ENCODE data around the gene UST. TPM values are rescaled to one million over a fixed set of nuclear protein-coding genes. Genes with fewer than 3 reads are reported as not detected.

UST gene
- total RNA-seq, 2 donors from 2014 or later: 15.3 to 16.3 TPM

GRCh38 chr6:148825492-148825891 lies 78.7 kb downstream of the UST start:
- H3K36me3 Mint-ChIP-seq (ENCODE audit: low read depth): peaks cover 9% of the 10 kb centered on the region
- H3K9ac ChIP-seq (ENCODE audit: extremely low read depth, low read length, poor library complexity, severe bottlenecking): no peak overlapping the region
- no peak for DNase-seq
- no peak overlapping the region for H3K4me3 ChIP-seq (ENCODE audit: low read length)
- H3K4me3 Mint-ChIP-seq: no peak overlapping the region
- 92 to 100% methylated on average over 2 of the region's 2 CpGs for WGBS, 2 experiments (ENCODE audit: insufficient coverage in 1 of 2, insufficient read length in 1 of 2)
- no peaks in the 10 kb centered on the region for H3K4me1 ChIP-seq (ENCODE audit: control insufficient read depth, insufficient read depth, low read length)
- H3K27ac ChIP-seq (ENCODE audit: low read depth, low read length): no peak overlapping the region
- H3K4me1 Mint-ChIP-seq: no peaks in the 10 kb centered on the region
- H3K9me3 ChIP-seq (ENCODE audit: control insufficient read depth, low read length): no peaks in the 10 kb centered on the region
- no peak overlapping the region for H3K27ac Mint-ChIP-seq
- no peaks in the 10 kb centered on the region for H3K36me3 ChIP-seq (ENCODE audit: control insufficient read depth, insufficient read depth, low read length)
- no peak for TF ChIP-seq CTCF (conservative IDR thresholded peaks at IDR 0.05)
- H3K27me3 ChIP-seq (ENCODE audit: control insufficient read depth, insufficient read depth, low read length, poor library complexity, severe bottlenecking): no peaks in the 10 kb centered on the region
- H3K9me3 Mint-ChIP-seq: peaks cover 6% of the 10 kb centered on the region
- no peaks in the 10 kb centered on the region for H3K27me3 Mint-ChIP-seq (ENCODE audit: insufficient read depth)

GRCh38 chr6:148827416-148828045 lies 80.7 kb downstream of the UST start:
- Mint-ChIP-seq H3K9me3 (peaks cover 6% of the 10 kb centered on the region), H3K27ac (no peak overlapping the region), H3K27me3 (ENCODE audit: insufficient read depth) (no peaks in the 10 kb centered on the region), H3K36me3 (ENCODE audit: low read depth) (peaks cover 9% of the 10 kb centered on the region), H3K4me3 (no peak overlapping the region), H3K4me1 (no peaks in the 10 kb centered on the region)
- WGBS, 2 experiments (ENCODE audit: insufficient coverage in 1 of 2, insufficient read length in 1 of 2): 86 to 94% methylated on average over 2 to 5 of the region's 5 CpGs
- Histone ChIP-seq H3K4me1 (ENCODE audit: control insufficient read depth, insufficient read depth, low read length) (no peaks in the 10 kb centered on the region), H3K27me3 (ENCODE audit: control insufficient read depth, insufficient read depth, low read length, poor library complexity, severe bottlenecking) (no peaks in the 10 kb centered on the region), H3K9me3 (ENCODE audit: control insufficient read depth, low read length) (no peaks in the 10 kb centered on the region), H3K4me3 (ENCODE audit: low read length) (no peak overlapping the region), H3K27ac (ENCODE audit: low read depth, low read length) (no peak overlapping the region), H3K36me3 (ENCODE audit: control insufficient read depth, insufficient read depth, low read length) (no peaks in the 10 kb centered on the region), H3K9ac (ENCODE audit: extremely low read depth, low read length, poor library complexity, severe bottlenecking) (no peak overlapping the region)
- no peak for TF ChIP-seq CTCF (conservative IDR thresholded peaks at IDR 0.05)
- no peak for DNase-seq

DNA sequence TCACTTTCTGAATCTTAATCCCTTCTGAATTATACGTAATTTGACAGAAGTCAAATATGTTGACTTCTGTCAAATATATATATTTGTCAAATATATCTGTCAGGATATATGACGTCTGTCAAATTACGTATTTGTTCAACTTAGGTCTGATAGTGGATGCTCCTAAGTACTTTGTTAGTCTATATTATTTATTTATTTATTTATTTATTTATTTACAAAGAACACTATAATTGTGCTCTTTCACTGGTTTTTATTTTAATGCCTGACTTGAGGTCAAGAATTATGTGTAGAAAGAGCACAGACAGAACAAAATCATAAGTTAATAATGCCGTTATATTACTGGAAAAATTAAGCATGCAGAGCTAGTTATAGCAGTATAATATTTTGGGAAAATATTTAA lies 81.2 kb downstream of the UST start:
- no peak for DNase-seq
- no peaks in the 10 kb centered on the region for H3K4me1 Mint-ChIP-seq
- no peaks in the 10 kb centered on the region for H3K9me3 ChIP-seq (ENCODE audit: control insufficient read depth, low read length)
- no peak overlapping the region for H3K27ac Mint-ChIP-seq
- no peak overlapping the region for H3K9ac ChIP-seq (ENCODE audit: extremely low read depth, low read length, poor library complexity, severe bottlenecking)
- H3K27me3 ChIP-seq (ENCODE audit: control insufficient read depth, insufficient read depth, low read length, poor library complexity, severe bottlenecking): no peaks in the 10 kb centered on the region
- H3K9me3 Mint-ChIP-seq: peaks cover 6% of the 10 kb centered on the region
- H3K4me3 ChIP-seq (ENCODE audit: low read length): no peak overlapping the region
- H3K4me1 ChIP-seq (ENCODE audit: control insufficient read depth, insufficient read depth, low read length): no peaks in the 10 kb centered on the region
- H3K4me3 Mint-ChIP-seq: no peak overlapping the region
- peaks cover 9% of the 10 kb centered on the region for H3K36me3 Mint-ChIP-seq (ENCODE audit: low read depth)
- H3K36me3 ChIP-seq (ENCODE audit: control insufficient read depth, insufficient read depth, low read length): no peaks in the 10 kb centered on the region
- H3K27ac ChIP-seq (ENCODE audit: low read depth, low read length): no peak overlapping the region
- TF ChIP-seq CTCF (conservative IDR thresholded peaks at IDR 0.05): no peak
- no peaks in the 10 kb centered on the region for H3K27me3 Mint-ChIP-seq (ENCODE audit: insufficient read depth)
- WGBS, 2 experiments (ENCODE audit: insufficient coverage in 1 of 2, insufficient read length in 1 of 2): 98% methylated on average over 3 of the region's 4 CpGs; no CpG with 5 or more reads in 1 of the 2 experiments
